SK-N-SH (cell line): ENCODE data around the gene COLEC12. TPM values are rescaled to one million over a fixed set of nuclear protein-coding genes. Genes with fewer than 3 reads are reported as not detected.

ENCODE experiments used
- CTCF ChIA-PET: fragments of 300-600, 350-600 bp; formaldehyde crosslinking; extraction: SDS; loops from one replicate; lab custom pipeline; 2021; lab: Yijun Ruan, JAX
- POLR2A ChIA-PET: fragments of 350-600 bp; sonication (Branson Sonifier 250); formaldehyde crosslinking; extraction: SDS; loops from one replicate; lab custom pipeline; 2020; ENCODE audit warnings: antibody characterized with exemption, inconsistent platforms; lab: Yijun Ruan, JAX
- DNase-seq: peaks from one replicate; pipeline ENCODE4 v3.0.0; 2012
- H2AFZ ChIP-seq: fragments of 200-600 bp; sonication (generic); 2 replicates; pipeline ENCODE4 v1.8.1; 2016; ENCODE audit warnings: antibody characterized with exemption, mild to moderate bottlenecking, low read depth
- H3F3A ChIP-seq: fragments of 200-600 bp; sonication (generic); replicated peaks from 2 replicates; pipeline ENCODE3; 2016; ENCODE audit warnings: antibody characterized with exemption, mild to moderate bottlenecking; ENCODE audit not compliant: insufficient read depth
- H3K27ac ChIP-seq, 2 experiments: fragments of 200-500 bp in 1 of 2; fragments of 200-600 bp in 1 of 2; sonication (Bioruptor generic) in 1 of 2; sonication (generic), shearing (Covaris generic) in 1 of 2; 2 replicates each; pipeline versions ENCODE4 v1.5.1 to v1.6.1; 2014 to 2016; ENCODE audit warnings: low read depth in 2 of 2, inconsistent platforms in 1 of 2, low read length in 1 of 2, mild to moderate bottlenecking in 1 of 2, mixed read lengths in 1 of 2
- H3K27me3 ChIP-seq: fragments of 200-600 bp; sonication (generic), shearing (Covaris generic); 2 replicates; pipeline ENCODE4 v1.6.1; 2016; ENCODE audit warnings: mixed run types; ENCODE audit not compliant: insufficient read depth
- H3K36me3 ChIP-seq, 2 experiments: fragments of 200-500 bp in 1 of 2; fragments of 200-600 bp in 1 of 2; sonication (Bioruptor generic) in 1 of 2; sonication (generic) in 1 of 2; replicated peaks in 1 of 2; 2 replicates each; pipeline versions ENCODE3 to v1.5.1; 2014 to 2016; ENCODE audit warnings: low read length in 1 of 2, mild to moderate bottlenecking in 1 of 2; ENCODE audit not compliant: insufficient read depth in 2 of 2, control insufficient read depth in 1 of 2
- H3K4me1 ChIP-seq, 2 experiments: fragments of 200-500 bp in 1 of 2; fragments of 200-600 bp in 1 of 2; sonication (Bioruptor generic) in 1 of 2; sonication (generic), shearing (Covaris generic) in 1 of 2; 2 replicates each; pipeline versions ENCODE4 v1.5.1 to v1.6.1; 2014 to 2016; ENCODE audit warnings: low read depth in 1 of 2, low read length in 1 of 2, mixed run types in 1 of 2; ENCODE audit not compliant: insufficient read depth in 2 of 2, control insufficient read depth in 1 of 2
- H3K4me2 ChIP-seq: fragments of 200-600 bp; sonication (generic), shearing (Covaris generic); 2 replicates; pipeline ENCODE4 v1.6.1; 2017; ENCODE audit warnings: mixed run types
- H3K4me3 ChIP-seq, 2 experiments: fragments of 200-500 bp in 1 of 2; fragments of 200-600 bp in 1 of 2; sonication (Bioruptor generic) in 1 of 2; sonication (generic), shearing (Covaris generic) in 1 of 2; 2 replicates each; pipeline versions ENCODE4 v1.5.1 to v1.8.1; 2014 to 2016; ENCODE audit warnings: low read depth in 2 of 2, inconsistent platforms in 1 of 2, low read length in 1 of 2, mild to moderate bottlenecking in 1 of 2, mixed read lengths in 1 of 2, moderate library complexity in 1 of 2
- H3K79me2 ChIP-seq: fragments of 200-600 bp; sonication (generic); 2 replicates; pipeline ENCODE4 v1.8.1; 2017; ENCODE audit warnings: mild to moderate bottlenecking; ENCODE audit not compliant: insufficient read depth
- H3K9ac ChIP-seq: fragments of 200-600 bp; sonication (generic); 2 replicates; pipeline ENCODE4 v1.6.1; 2017; ENCODE audit warnings: mixed run types
- H3K9me2 ChIP-seq: fragments of 200-600 bp; sonication (generic); 2 replicates; pipeline ENCODE4 v1.6.1; 2017; ENCODE audit warnings: mixed run types
- H3K9me3 ChIP-seq: fragments of 200-600 bp; sonication (generic); 2 replicates; pipeline ENCODE4 v1.6.1; 2017; ENCODE audit warnings: mixed run types, mild to moderate bottlenecking, moderate library complexity
- H4K20me1 ChIP-seq: fragments of 200-600 bp; sonication (generic); 2 replicates; pipeline ENCODE4 v1.6.1; 2017; ENCODE audit warnings: mild to moderate bottlenecking, mixed run types; ENCODE audit not compliant: insufficient read depth
- CHD2 ChIP-seq: fragments of 150-350 bp; IDR thresholded peaks from 2 replicates; pipeline ENCODE4 v1.6.1; 2018; ENCODE audit warnings: low read length; ENCODE audit not compliant: partially characterized antibody
- EZH2phosphoT487 ChIP-seq: fragments of 200-600 bp; sonication (generic); IDR thresholded peaks from 2 replicates; pipeline ENCODE4 v1.6.1; 2017; ENCODE audit warnings: low read depth, mixed run types, mild to moderate bottlenecking, antibody characterized with exemption, moderate library complexity, borderline replicate concordance
- FOSL2 ChIP-seq: IDR thresholded peaks from 2 replicates; pipeline ENCODE4 v1.4.0; 2012; ENCODE audit warnings: low read depth, mild to moderate bottlenecking, moderate library complexity, borderline replicate concordance
- FOXJ3 ChIP-seq: sonication (generic); formaldehyde crosslinking; IDR thresholded peaks from 2 replicates; pipeline ENCODE4 v1.5.1; 2020; ENCODE audit warnings: mild to moderate bottlenecking, missing genetic modification reagents
- FOXM1 ChIP-seq: IDR thresholded peaks from 2 replicates; pipeline ENCODE4 v1.4.0; 2012; ENCODE audit warnings: low read depth, mild to moderate bottlenecking
- GABPA ChIP-seq: IDR thresholded peaks from 2 replicates; pipeline ENCODE4 v1.4.0; 2012; ENCODE audit warnings: low read depth, mild to moderate bottlenecking
- MEF2A ChIP-seq: IDR thresholded peaks from 2 replicates; pipeline ENCODE4 v1.4.0; 2012; ENCODE audit warnings: low read depth, borderline replicate concordance
- MXI1 ChIP-seq: IDR thresholded peaks from 2 replicates; pipeline ENCODE4 v1.6.1; 2012; ENCODE audit warnings: mild to moderate bottlenecking, low read depth, low read length, improper control_type of control experiment
- POLR2AphosphoS5 ChIP-seq: IDR thresholded peaks from 2 replicates; pipeline ENCODE4 v1.6.1; 2012; ENCODE audit warnings: low read depth, low read length
- RXRA ChIP-seq: IDR thresholded peaks from 2 replicates; pipeline ENCODE4 v1.4.0; 2012; ENCODE audit warnings: low read depth, mild to moderate bottlenecking, borderline replicate concordance
- SMC3 ChIP-seq: IDR thresholded peaks from 2 replicates; pipeline ENCODE4 v1.6.1; 2012; ENCODE audit warnings: low read depth, low read length, improper control_type of control experiment
- TAF1 ChIP-seq: IDR thresholded peaks from 2 replicates; pipeline ENCODE4 v1.6.1; 2012; ENCODE audit warnings: low read depth, mild to moderate bottlenecking, low read length, moderate library complexity, borderline replicate concordance
- TCF12 ChIP-seq: IDR thresholded peaks from 2 replicates; pipeline ENCODE4 v1.4.0; 2012
- WGBS: methylation state at CpG from one replicate; pipeline ENCODE4 v1.1.6; 2017; ENCODE audit warnings: low lambda C conversion rate; 5-methylcytosine and 5-hydroxymethylcytosine counted together
- polyA plus RNA-seq, 3 experiments: library from polyadenylated mRNA; depleted of rRNA; stranded (reverse); fragments of >200 nt; gene quantifications; 2 replicates each; pipeline ENCODE4 v1.2.3, GENCODE V29; 2012
- TF ChIP-seq, protein P1 (sequence below): IDR thresholded peaks from 2 replicates; pipeline ENCODE4 v1.4.0; 2012; ENCODE audit warnings: low read depth, borderline replicate concordance
- TF ChIP-seq, protein P2 (sequence below): IDR thresholded peaks from 2 replicates; pipeline ENCODE4 v1.6.1; 2012; ENCODE audit warnings: mild to moderate bottlenecking, low read depth, low read length, moderate library complexity
- TF ChIP-seq, protein P3 (sequence below): IDR thresholded peaks from 2 replicates; pipeline ENCODE4; 2012
- TF ChIP-seq, protein P4 (sequence below): fragments of 200-600 bp; sonication (generic); IDR thresholded peaks from 2 replicates; pipeline ENCODE4 v1.6.1; 2017; ENCODE audit warnings: antibody characterized with exemption, mild to moderate bottlenecking, moderate library complexity
- TF ChIP-seq, protein P5 (sequence below): fragments of 150-350 bp; IDR thresholded peaks from 2 replicates; pipeline ENCODE4 v1.6.1; 2017; ENCODE audit warnings: antibody characterized with exemption, low read length, low read depth, borderline replicate concordance

Gene COLEC12
- polyA plus RNA-seq, 1 of the 3 experiments (the other 2 are of a cell fraction), result 41.2 TPM

DNA sequence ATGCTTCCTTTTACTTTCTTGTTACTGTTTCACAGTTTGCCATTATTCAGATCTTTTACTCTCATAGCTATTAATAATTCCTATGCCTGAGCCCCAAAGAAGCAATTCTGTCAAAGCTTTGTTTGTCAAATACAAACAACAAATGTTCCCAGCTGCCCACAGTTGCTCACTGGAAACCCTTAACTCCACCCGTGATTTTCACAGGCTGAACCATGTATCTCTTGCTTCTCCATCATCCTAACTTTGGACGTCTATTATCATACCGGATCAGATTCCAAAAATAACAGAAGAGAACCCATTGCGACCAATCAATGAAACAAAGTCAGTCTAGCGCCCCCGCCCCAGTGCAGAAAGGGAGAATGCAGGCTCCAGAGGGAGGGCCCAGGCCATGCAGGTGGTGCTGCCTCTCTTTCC, 24.2 kb downstream of the COLEC12 start:
- H2AFZ ChIP-seq, result no peak overlapping the region
- no peak overlapping the region for H3K9ac ChIP-seq
- TF ChIP-seq, protein P1, sequence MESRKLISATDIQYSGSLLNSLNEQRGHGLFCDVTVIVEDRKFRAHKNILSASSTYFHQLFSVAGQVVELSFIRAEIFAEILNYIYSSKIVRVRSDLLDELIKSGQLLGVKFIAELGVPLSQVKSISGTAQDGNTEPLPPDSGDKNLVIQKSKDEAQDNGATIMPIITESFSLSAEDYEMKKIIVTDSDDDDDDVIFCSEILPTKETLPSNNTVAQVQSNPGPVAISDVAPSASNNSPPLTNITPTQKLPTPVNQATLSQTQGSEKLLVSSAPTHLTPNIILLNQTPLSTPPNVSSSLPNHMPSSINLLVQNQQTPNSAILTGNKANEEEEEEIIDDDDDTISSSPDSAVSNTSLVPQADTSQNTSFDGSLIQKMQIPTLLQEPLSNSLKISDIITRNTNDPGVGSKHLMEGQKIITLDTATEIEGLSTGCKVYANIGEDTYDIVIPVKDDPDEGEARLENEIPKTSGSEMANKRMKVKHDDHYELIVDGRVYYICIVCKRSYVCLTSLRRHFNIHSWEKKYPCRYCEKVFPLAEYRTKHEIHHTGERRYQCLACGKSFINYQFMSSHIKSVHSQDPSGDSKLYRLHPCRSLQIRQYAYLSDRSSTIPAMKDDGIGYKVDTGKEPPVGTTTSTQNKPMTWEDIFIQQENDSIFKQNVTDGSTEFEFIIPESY, result no peak
- TF ChIP-seq FOXJ3 (CRISPR knock-in tag) (no peak), POLR2AphosphoS5 (no peak), SMC3 (no peak), MXI1 (no peak), TAF1 (no peak), FOSL2 (no peak), GABPA (no peak), CHD2 (no peak), TCF12 (no peak), MEF2A (no peak), RXRA (no peak), FOXM1 (no peak), EZH2phosphoT487 (no peak)
- TF ChIP-seq, protein P2, sequence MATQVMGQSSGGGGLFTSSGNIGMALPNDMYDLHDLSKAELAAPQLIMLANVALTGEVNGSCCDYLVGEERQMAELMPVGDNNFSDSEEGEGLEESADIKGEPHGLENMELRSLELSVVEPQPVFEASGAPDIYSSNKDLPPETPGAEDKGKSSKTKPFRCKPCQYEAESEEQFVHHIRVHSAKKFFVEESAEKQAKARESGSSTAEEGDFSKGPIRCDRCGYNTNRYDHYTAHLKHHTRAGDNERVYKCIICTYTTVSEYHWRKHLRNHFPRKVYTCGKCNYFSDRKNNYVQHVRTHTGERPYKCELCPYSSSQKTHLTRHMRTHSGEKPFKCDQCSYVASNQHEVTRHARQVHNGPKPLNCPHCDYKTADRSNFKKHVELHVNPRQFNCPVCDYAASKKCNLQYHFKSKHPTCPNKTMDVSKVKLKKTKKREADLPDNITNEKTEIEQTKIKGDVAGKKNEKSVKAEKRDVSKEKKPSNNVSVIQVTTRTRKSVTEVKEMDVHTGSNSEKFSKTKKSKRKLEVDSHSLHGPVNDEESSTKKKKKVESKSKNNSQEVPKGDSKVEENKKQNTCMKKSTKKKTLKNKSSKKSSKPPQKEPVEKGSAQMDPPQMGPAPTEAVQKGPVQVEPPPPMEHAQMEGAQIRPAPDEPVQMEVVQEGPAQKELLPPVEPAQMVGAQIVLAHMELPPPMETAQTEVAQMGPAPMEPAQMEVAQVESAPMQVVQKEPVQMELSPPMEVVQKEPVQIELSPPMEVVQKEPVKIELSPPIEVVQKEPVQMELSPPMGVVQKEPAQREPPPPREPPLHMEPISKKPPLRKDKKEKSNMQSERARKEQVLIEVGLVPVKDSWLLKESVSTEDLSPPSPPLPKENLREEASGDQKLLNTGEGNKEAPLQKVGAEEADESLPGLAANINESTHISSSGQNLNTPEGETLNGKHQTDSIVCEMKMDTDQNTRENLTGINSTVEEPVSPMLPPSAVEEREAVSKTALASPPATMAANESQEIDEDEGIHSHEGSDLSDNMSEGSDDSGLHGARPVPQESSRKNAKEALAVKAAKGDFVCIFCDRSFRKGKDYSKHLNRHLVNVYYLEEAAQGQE, result no peak
- TF ChIP-seq, protein P3, sequence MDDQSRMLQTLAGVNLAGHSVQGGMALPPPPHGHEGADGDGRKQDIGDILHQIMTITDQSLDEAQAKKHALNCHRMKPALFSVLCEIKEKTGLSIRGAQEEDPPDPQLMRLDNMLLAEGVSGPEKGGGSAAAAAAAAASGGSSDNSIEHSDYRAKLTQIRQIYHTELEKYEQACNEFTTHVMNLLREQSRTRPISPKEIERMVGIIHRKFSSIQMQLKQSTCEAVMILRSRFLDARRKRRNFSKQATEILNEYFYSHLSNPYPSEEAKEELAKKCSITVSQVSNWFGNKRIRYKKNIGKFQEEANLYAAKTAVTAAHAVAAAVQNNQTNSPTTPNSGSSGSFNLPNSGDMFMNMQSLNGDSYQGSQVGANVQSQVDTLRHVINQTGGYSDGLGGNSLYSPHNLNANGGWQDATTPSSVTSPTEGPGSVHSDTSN, result no peak
- TF ChIP-seq, protein P4, sequence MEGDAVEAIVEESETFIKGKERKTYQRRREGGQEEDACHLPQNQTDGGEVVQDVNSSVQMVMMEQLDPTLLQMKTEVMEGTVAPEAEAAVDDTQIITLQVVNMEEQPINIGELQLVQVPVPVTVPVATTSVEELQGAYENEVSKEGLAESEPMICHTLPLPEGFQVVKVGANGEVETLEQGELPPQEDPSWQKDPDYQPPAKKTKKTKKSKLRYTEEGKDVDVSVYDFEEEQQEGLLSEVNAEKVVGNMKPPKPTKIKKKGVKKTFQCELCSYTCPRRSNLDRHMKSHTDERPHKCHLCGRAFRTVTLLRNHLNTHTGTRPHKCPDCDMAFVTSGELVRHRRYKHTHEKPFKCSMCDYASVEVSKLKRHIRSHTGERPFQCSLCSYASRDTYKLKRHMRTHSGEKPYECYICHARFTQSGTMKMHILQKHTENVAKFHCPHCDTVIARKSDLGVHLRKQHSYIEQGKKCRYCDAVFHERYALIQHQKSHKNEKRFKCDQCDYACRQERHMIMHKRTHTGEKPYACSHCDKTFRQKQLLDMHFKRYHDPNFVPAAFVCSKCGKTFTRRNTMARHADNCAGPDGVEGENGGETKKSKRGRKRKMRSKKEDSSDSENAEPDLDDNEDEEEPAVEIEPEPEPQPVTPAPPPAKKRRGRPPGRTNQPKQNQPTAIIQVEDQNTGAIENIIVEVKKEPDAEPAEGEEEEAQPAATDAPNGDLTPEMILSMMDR, result no peak; the same call in 1 of the 2 replicates
- TF ChIP-seq, protein P5, sequence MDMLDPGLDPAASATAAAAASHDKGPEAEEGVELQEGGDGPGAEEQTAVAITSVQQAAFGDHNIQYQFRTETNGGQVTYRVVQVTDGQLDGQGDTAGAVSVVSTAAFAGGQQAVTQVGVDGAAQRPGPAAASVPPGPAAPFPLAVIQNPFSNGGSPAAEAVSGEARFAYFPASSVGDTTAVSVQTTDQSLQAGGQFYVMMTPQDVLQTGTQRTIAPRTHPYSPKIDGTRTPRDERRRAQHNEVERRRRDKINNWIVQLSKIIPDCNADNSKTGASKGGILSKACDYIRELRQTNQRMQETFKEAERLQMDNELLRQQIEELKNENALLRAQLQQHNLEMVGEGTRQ, result no peak
- H3K79me2 ChIP-seq, result no peaks in the 10 kb centered on the region
- no peaks in the 10 kb centered on the region for H4K20me1 ChIP-seq
- DNase-seq, result no peak
- H3K9me3 ChIP-seq, result no peaks in the 10 kb centered on the region
- ChIA-PET CTCF (interaction anchor here (1.2 to 1.7 kb wide), 3 partner anchors 9 to 119 kb away, joined by 3 to 7 read pairs (median 3); no protein-coding TSS in a partner anchor), POLR2A (no interaction called here)
- H3K27ac ChIP-seq, result peak overlapping the region; percentile 56 to 75; a peak in 3 of 4 replicates
- 90% methylated on average over 6 of the region's 6 CpGs for WGBS
- H3F3A ChIP-seq, result peaks cover 14% of the 10 kb centered on the region
- no peak overlapping the region for H3K4me2 ChIP-seq
- H3K9me2 ChIP-seq, result no peaks in the 10 kb centered on the region
- H3K36me3 ChIP-seq, result no peaks in the 10 kb centered on the region
- H3K4me3 ChIP-seq, result no peak overlapping the region
- no peaks in the 10 kb centered on the region for H3K27me3 ChIP-seq
- peaks cover 0 to 30% of the 10 kb centered on the region in 2 experiments; a peak in 3 of 4 replicates for H3K4me1 ChIP-seq
